Neural cell (in vitro differentiated cells): Measurements from ENCODE around the gene TCL1B.

Source experiments
- EP300 ChIP-seq: fragments of 450-650 bp; conservative IDR thresholded peaks from 2 replicates; pipeline ENCODE4 v1.6.1; 2014; ENCODE audit warnings: antibody characterized with exemption, mild to moderate bottlenecking, moderate library complexity; ENCODE audit not compliant: poor library complexity, severe bottlenecking
- MXI1 ChIP-seq: fragments of 450-650 bp; conservative IDR thresholded peaks from 2 replicates; pipeline ENCODE4 v1.6.1; 2014; ENCODE audit warnings: antibody characterized with exemption, mild to moderate bottlenecking; ENCODE audit not compliant: poor library complexity, severe bottlenecking
- POLR2AphosphoS5 ChIP-seq: IDR thresholded peaks from 2 replicates; pipeline ENCODE4 v1.6.1; 2012
- SMC3 ChIP-seq: fragments of 450-650 bp; conservative IDR thresholded peaks from 2 replicates; pipeline ENCODE4 v1.6.1; 2014; ENCODE audit warnings: antibody characterized with exemption, mild to moderate bottlenecking, moderate library complexity; ENCODE audit not compliant: poor library complexity
- TAF1 ChIP-seq: IDR thresholded peaks from 2 replicates; pipeline ENCODE4 v1.6.1; 2012; ENCODE audit warnings: low read depth
- TF ChIP-seq, protein P1 (sequence below): fragments of 450-650 bp; IDR thresholded peaks from 2 replicates; pipeline ENCODE4 v1.5.1; 2014; ENCODE audit warnings: antibody characterized with exemption, mild to moderate bottlenecking, moderate library complexity; ENCODE audit not compliant: poor library complexity, severe bottlenecking

- TF ChIP-seq TAF1 (no peak), MXI1 (no peak), EP300 (no peak), SMC3 (no peak), POLR2AphosphoS5 (no peak)
- TF ChIP-seq, protein P1, sequence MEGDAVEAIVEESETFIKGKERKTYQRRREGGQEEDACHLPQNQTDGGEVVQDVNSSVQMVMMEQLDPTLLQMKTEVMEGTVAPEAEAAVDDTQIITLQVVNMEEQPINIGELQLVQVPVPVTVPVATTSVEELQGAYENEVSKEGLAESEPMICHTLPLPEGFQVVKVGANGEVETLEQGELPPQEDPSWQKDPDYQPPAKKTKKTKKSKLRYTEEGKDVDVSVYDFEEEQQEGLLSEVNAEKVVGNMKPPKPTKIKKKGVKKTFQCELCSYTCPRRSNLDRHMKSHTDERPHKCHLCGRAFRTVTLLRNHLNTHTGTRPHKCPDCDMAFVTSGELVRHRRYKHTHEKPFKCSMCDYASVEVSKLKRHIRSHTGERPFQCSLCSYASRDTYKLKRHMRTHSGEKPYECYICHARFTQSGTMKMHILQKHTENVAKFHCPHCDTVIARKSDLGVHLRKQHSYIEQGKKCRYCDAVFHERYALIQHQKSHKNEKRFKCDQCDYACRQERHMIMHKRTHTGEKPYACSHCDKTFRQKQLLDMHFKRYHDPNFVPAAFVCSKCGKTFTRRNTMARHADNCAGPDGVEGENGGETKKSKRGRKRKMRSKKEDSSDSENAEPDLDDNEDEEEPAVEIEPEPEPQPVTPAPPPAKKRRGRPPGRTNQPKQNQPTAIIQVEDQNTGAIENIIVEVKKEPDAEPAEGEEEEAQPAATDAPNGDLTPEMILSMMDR: no peak
Measured at GRCh38 chr14:95660651-95661515, 25.3 kb upstream of the TCL1B start.
